WI38 (cell line): ENCODE data around the gene TMEM59.

Experiments
- H3K4me3 ChIP-seq: 2 replicates; pipeline ENCODE4 v1.5.1; 2011; ENCODE audit warnings: low read depth, mild to moderate bottlenecking, control low read depth, low read length
- CTCF ChIP-seq: IDR thresholded peaks from 2 replicates; pipeline ENCODE4 v1.5.1; 2012; ENCODE audit warnings: low read depth, mild to moderate bottlenecking, control low read depth, low read length

TMEM59 gene

DNA sequence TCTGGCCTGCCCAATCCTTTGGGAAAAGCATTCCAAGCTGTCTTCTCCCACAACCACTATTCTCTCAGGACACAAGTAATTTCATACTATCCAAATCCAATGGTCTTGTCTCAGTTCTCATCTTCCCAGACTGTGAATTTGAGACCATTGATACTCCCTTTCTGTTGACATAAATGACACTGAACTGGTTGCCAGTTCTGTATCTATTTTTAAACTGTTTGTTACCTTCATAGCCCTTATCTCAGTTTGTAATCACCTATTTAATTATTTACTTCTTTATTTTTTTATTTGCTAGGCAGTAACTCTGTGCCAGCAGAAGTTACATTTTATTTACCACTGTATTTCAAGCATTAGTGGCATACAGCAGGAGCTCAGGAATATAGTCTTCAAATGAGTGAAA lies 24.4 kb upstream of the TMEM59 start:
- no peak overlapping the region for H3K4me3 ChIP-seq
- TF ChIP-seq CTCF: no peak

GRCh38 chr1:54070171-54070837 lies 17.3 kb upstream of the TMEM59 start:
- H3K4me3 ChIP-seq: no peak overlapping the region
- TF ChIP-seq CTCF: peak; percentile 51; the same call in 1 of the 2 replicates

GRCh38 chr1:54069791-54070170 lies 16.8 kb upstream of the TMEM59 start:
- TF ChIP-seq CTCF: no peak
- no peak overlapping the region for H3K4me3 ChIP-seq

- H3K4me3 ChIP-seq: no peak overlapping the region
- TF ChIP-seq CTCF: no peak
These were observed 11.3 kb upstream of the TMEM59 start for GRCh38 chr1:54064299-54064698.

DNA sequence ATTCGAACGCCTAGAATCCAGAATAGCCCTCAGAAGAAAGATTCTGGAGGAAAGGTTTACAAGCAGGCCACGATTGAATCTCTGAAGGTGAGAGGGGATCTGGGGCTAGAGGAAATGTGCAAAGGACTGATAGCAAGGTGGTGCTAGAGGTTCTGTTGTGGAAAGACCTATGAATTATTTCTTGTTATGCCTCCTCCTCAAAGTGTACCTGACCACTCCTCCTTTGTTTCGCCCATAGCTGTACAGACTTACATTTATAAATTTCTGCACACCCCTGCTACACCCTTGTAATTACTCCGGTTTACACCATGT lies 1.4 kb upstream of the TMEM59 start:
- TF ChIP-seq CTCF: no peak
- peak overlapping the region; percentile 99 for H3K4me3 ChIP-seq

- peak overlapping the region; percentile 99 for H3K4me3 ChIP-seq
- TF ChIP-seq CTCF: no peak
These were observed 887 bp upstream of the TMEM59 start for GRCh38 chr1:54053745-54054437.

DNA sequence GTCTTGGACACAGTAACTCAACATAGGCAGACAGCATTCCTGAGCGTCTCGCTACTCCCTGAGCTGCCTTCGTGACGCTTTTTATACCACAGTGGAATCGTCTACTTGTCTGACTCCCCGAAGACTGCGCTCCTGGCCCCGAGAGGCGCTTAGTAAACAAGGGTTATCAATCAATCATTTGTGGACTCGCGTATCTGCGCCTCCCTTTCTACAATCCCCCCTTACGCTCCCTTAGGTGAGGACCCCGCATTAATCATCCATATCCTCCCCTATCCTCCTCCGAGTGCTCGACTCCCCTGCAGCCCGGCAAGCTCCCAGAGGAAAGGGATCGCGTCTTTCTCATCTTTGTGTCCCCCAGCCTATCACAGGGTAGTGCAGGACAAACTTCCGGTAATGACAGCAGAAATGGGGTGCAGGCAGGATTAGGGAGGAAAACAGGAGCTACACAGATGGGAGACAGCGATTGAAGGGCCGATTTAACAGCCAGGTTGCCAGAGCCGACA lies 522 bp downstream of the TMEM59 start:
- no peak for TF ChIP-seq CTCF
- H3K4me3 ChIP-seq: peak overlapping the region; percentile 99
